Tibial artery (tissue), 4 donors: Measurements from ENCODE around the gene KLHL36.

Experiments used
- DNase-seq, 2 donors: peaks; one replicate each; pipeline ENCODE4 v3.0.0-alpha.2; 2019
- H3K27ac ChIP-seq, 2 donors: fragments of 200-600 bp; sonication (generic) in 1 of 2; 1 replicate in 1 of 2; 2 replicates in 1 of 2; pipeline ENCODE4 v1.5.1; 2018 to 2019; ENCODE audit warnings: mild to moderate bottlenecking in 1 of 2
- H3K27me3 ChIP-seq, 2 donors: fragments of 200-600 bp; sonication (generic) in 1 of 2; one replicate each; pipeline versions ENCODE4 v1.5.1 to v1.6.0; 2016 to 2019
- H3K36me3 ChIP-seq, 3 donors: fragments of 200-600 bp; sonication (generic) in 2 of 3; one replicate each; pipeline ENCODE4 v1.5.1; 2016 to 2019; ENCODE audit warnings: mild to moderate bottlenecking in 2 of 3
- H3K4me1 ChIP-seq, 4 donors: fragments of 200-600 bp; sonication (generic) in 2 of 4; 1 replicate in 3 of 4; 2 replicates in 1 of 4; pipeline ENCODE4 v1.5.1; 2016 to 2019
- H3K4me3 ChIP-seq, 2 donors: fragments of 200-600 bp; sonication (generic) in 1 of 2; 1 replicate in 1 of 2; 2 replicates in 1 of 2; pipeline ENCODE4 v1.5.1; 2018 to 2019; ENCODE audit warnings: mild to moderate bottlenecking in 2 of 2
- H3K9me3 ChIP-seq, 3 donors: fragments of 200-600 bp; sonication (generic) in 1 of 3; one replicate each; pipeline ENCODE4 v1.5.1; 2016 to 2019
- intact Hi-C: fragments of 100-400 bp; cut with DNase I; formaldehyde crosslinking; loops from one replicate; pipeline ENCODE4 v1.15.0; 2023; ENCODE audit warnings: low total_unique reads
- TF ChIP-seq, protein P1 (sequence below), 2 experiments: fragments of 200-600 bp in 1 of 2; fragments of 450-650 bp in 1 of 2; IDR thresholded peaks; one replicate each; pipeline ENCODE4 v1.5.1; 2017 to 2019; ENCODE audit warnings: antibody characterized with exemption in 2 of 2, mild to moderate bottlenecking in 1 of 2, moderate library complexity in 1 of 2

The KLHL36 gene

DNA sequence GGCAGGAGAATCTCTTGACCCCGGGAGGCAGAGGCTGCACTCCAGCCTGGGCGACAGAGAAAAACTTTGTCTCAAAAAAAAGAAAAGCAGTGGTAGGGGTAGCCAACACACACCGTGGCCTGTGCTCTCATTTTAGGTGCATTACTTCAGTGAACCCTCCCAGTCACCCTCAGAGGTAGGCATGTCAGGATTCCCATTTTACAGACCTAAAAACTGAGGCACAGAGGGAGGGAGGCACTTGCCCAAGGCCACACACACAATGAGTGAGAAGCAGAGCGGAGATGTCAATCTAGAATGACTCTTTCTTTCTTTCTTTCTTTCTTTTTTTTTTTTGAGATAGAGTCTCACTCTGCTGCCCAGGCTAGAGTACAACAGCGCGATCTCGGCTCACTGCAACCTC is 35.6 kb upstream of the KLHL36 start:
- H3K9me3 ChIP-seq = no peaks in the 10 kb centered on the region
- H3K4me3 ChIP-seq = no peak overlapping the region
- H3K27me3 ChIP-seq = no peaks in the 10 kb centered on the region
- intact Hi-C loops = no loop called here
- H3K27ac ChIP-seq = no peak overlapping the region
- no peak for DNase-seq
- TF ChIP-seq, protein P1, sequence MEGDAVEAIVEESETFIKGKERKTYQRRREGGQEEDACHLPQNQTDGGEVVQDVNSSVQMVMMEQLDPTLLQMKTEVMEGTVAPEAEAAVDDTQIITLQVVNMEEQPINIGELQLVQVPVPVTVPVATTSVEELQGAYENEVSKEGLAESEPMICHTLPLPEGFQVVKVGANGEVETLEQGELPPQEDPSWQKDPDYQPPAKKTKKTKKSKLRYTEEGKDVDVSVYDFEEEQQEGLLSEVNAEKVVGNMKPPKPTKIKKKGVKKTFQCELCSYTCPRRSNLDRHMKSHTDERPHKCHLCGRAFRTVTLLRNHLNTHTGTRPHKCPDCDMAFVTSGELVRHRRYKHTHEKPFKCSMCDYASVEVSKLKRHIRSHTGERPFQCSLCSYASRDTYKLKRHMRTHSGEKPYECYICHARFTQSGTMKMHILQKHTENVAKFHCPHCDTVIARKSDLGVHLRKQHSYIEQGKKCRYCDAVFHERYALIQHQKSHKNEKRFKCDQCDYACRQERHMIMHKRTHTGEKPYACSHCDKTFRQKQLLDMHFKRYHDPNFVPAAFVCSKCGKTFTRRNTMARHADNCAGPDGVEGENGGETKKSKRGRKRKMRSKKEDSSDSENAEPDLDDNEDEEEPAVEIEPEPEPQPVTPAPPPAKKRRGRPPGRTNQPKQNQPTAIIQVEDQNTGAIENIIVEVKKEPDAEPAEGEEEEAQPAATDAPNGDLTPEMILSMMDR (IDR thresholded peaks at IDR 0.05) = no peak
- H3K36me3 ChIP-seq = no peaks in the 10 kb centered on the region
- peaks cover 0 to 25% (median 17%) of the 10 kb centered on the region in 4 donors for H3K4me1 ChIP-seq

- no peak for DNase-seq
- no peak overlapping the region for H3K4me3 ChIP-seq
- H3K9me3 ChIP-seq = no peaks in the 10 kb centered on the region
- H3K27me3 ChIP-seq = no peaks in the 10 kb centered on the region
- H3K4me1 ChIP-seq = peaks cover 0 to 28% (median 19%) of the 10 kb centered on the region in 4 donors
- H3K27ac ChIP-seq = no peak overlapping the region
- TF ChIP-seq, protein P1 (IDR thresholded peaks at IDR 0.05) = no peak
- H3K36me3 ChIP-seq = no peaks in the 10 kb centered on the region
- intact Hi-C loops = no loop called here
Measured at GRCh38 chr16:84613408-84614072, 34.8 kb upstream of the KLHL36 start.

- Histone ChIP-seq H3K4me1 (peaks cover 0 to 33% (median 25%) of the 10 kb centered on the region in 4 donors), H3K36me3 (no peaks in the 10 kb centered on the region), H3K27ac (no peak overlapping the region), H3K9me3 (no peaks in the 10 kb centered on the region), H3K27me3 (no peaks in the 10 kb centered on the region), H3K4me3 (no peak overlapping the region)
- DNase-seq = no peak
- TF ChIP-seq, protein P1 (IDR thresholded peaks at IDR 0.05) = no peak
- intact Hi-C loops = no loop called here
Measured at GRCh38 chr16:84614073-84614459, 34.2 kb upstream of the KLHL36 start.

GRCh38 chr16:84614623-84614967 is 33.7 kb upstream of the KLHL36 start:
- H3K4me3 ChIP-seq = no peak overlapping the region
- TF ChIP-seq, protein P1 (IDR thresholded peaks at IDR 0.05) = no peak
- intact Hi-C loops = no loop called here
- H3K36me3 ChIP-seq = no peaks in the 10 kb centered on the region
- no peak overlapping the region for H3K27ac ChIP-seq
- H3K4me1 ChIP-seq = peaks cover 0 to 34% (median 25%) of the 10 kb centered on the region in 4 donors
- DNase-seq = no peak
- H3K27me3 ChIP-seq = no peaks in the 10 kb centered on the region
- no peaks in the 10 kb centered on the region for H3K9me3 ChIP-seq

DNA sequence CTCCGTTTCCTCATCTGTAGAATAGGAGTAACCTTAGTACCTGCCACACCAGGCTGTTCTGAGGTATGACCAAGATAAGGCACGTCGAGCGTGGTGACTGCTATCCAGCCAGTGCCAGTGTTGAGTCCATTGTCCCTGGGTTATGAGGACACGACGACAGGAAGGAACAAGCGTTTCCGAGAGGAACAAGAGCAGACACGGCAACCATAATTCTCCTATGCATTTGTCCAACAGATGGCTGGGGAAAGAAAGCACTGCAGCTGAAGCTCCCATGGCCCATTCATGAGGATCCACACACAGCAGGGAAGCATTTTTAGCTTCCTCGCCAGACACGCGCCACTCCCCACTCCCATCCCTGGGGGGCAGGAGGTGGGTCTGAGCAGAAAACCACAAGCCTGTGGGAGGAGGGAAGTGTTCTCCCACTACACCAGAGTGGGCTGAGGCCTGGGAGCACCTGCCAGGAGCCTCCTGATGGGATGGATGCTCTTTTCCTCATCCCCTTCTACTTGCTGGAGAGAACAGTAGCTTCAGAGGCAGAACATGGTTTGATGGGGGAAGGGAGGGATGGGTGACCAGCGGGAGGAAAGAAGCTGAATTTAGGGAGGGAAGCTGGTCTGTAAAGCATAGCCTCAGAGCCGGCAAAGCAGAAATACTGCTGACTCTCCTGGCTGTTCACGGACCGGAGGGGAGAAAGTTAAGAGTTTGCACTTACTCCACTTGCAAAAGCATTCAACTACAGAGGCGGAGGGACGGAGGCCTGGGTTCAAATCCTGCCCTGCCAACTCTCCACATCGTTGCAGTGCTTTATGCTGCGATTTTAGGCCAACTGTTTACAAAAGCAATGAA is 33.1 kb upstream of the KLHL36 start:
- H3K27me3 ChIP-seq = no peaks in the 10 kb centered on the region
- H3K36me3 ChIP-seq = no peaks in the 10 kb centered on the region
- no peak overlapping the region for H3K4me3 ChIP-seq
- no peak for DNase-seq
- H3K4me1 ChIP-seq = peaks cover 0 to 34% (median 25%) of the 10 kb centered on the region in 4 donors
- TF ChIP-seq, protein P1 (IDR thresholded peaks at IDR 0.05) = no peak
- no peaks in the 10 kb centered on the region for H3K9me3 ChIP-seq
- H3K27ac ChIP-seq = no peak overlapping the region
- intact Hi-C loops = no loop called here
